Smooth muscle cell of the brain vasculature (primary cell): Measurements from ENCODE around the gene CCT2.

ENCODE experiments used
- DNase-seq: peaks from one replicate; pipeline ENCODE4 v3.0.0-alpha.2; 2012; ENCODE audit warnings: low read depth, low spot score

Gene CCT2

GRCh38 chr12:69585189-69586062, at the start of gene CCT2:
Gene CCT2, plus strand, starts transcription at chr12:69585459. Its CDS starts 63 bp downstream, at chr12:69585522.
- peak; percentile 89 for DNase-seq

- no peak for DNase-seq
These were observed 44.3 kb upstream of the CCT2 start for GRCh38 chr12:69540987-69541386.

GRCh38 chr12:69544087-69544486, 41.2 kb upstream of the CCT2 start:
- no peak for DNase-seq

- no peak for DNase-seq
These were observed 40.2 kb upstream of the CCT2 start for GRCh38 chr12:69545081-69545480.

- no peak for DNase-seq
These were observed 38.4 kb upstream of the CCT2 start for GRCh38 chr12:69546693-69547438.

GRCh38 chr12:69548687-69549086, 36.6 kb upstream of the CCT2 start:
- no peak for DNase-seq

- no peak for DNase-seq
These were observed 34.5 kb upstream of the CCT2 start for GRCh38 chr12:69550569-69551350.

GRCh38 chr12:69553628-69554248, 31.5 kb upstream of the CCT2 start:
- no peak for DNase-seq

GRCh38 chr12:69555461-69555860, 29.8 kb upstream of the CCT2 start:
- DNase-seq, result no peak

GRCh38 chr12:69556383-69556782, 28.9 kb upstream of the CCT2 start:
- DNase-seq, result no peak

- no peak for DNase-seq
These were observed 22.0 kb upstream of the CCT2 start for GRCh38 chr12:69563166-69563762.

- DNase-seq, result no peak
These were observed 18.7 kb upstream of the CCT2 start for GRCh38 chr12:69566603-69567002.

GRCh38 chr12:69569236-69569635, 16.0 kb upstream of the CCT2 start:
- no peak for DNase-seq

- no peak for DNase-seq
These were observed 15.2 kb upstream of the CCT2 start for GRCh38 chr12:69570000-69570516.

GRCh38 chr12:69570545-69571399, 14.5 kb upstream of the CCT2 start:
- no peak for DNase-seq

GRCh38 chr12:69575346-69575745, 9.9 kb upstream of the CCT2 start:
- DNase-seq, result no peak

GRCh38 chr12:69578283-69578682, 7.0 kb upstream of the CCT2 start:
- no peak for DNase-seq

GRCh38 chr12:69579029-69579428, 6.2 kb upstream of the CCT2 start:
- DNase-seq, result no peak

- DNase-seq, result no peak
These were observed 5.2 kb upstream of the CCT2 start for GRCh38 chr12:69580074-69580473.

- DNase-seq, result no peak
These were observed 2.1 kb upstream of the CCT2 start for GRCh38 chr12:69583203-69583602.
